ENCODE measurements around the gene OGDH.
A peak's percentile ranks its signal among the peaks of the same experiment; 100 is the strongest.

DNA sequence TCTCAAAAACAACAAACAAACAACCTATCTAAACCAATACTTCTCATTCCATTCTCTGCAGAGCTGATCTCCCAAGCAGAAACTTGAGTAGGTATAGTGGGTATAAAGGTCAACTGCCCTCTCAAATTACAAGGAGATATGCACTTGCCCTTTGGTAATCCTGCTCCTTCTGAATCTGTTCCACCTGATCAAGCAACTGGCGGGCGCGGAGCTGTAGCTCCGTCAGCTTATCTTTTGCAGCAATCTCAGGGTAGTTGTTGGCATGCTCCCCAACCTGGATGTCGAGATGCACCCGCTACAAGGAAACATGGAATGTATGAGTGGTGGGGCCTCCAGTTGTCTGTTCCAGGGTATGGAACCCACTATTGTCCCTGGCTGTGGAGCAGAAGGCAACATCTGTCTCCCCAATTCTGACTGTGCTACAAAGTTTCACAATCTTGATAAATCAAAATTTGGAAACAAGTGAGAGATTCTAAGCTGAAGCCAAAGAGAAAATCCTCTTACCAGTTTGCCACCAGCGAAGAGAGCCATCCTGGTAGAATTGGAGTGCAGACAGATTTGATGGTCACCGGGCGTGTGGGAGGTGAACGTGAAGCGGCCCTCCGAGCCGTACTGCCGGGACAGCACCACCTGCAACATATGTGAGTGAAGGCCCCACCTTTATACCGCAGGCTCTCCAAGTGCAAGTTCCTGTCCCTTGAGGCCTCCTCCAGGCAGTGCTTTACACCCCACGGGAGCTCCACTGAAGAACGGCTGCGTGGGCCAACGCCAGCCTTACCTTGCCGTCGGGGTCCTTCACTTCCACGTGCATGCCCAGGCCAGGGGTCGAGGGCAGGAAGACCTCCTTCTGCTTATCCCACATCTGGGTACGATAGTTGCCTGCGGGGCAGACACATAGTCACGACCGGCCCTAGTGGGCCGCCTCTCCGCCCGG is 25.2 kb upstream of the OGDH start:
- TF ChIP-seq POLR2A (IDR thresholded peaks at IDR 0.05), result peak in 1 of 3 donors; percentile 30
- TF ChIP-seq, protein P1, sequence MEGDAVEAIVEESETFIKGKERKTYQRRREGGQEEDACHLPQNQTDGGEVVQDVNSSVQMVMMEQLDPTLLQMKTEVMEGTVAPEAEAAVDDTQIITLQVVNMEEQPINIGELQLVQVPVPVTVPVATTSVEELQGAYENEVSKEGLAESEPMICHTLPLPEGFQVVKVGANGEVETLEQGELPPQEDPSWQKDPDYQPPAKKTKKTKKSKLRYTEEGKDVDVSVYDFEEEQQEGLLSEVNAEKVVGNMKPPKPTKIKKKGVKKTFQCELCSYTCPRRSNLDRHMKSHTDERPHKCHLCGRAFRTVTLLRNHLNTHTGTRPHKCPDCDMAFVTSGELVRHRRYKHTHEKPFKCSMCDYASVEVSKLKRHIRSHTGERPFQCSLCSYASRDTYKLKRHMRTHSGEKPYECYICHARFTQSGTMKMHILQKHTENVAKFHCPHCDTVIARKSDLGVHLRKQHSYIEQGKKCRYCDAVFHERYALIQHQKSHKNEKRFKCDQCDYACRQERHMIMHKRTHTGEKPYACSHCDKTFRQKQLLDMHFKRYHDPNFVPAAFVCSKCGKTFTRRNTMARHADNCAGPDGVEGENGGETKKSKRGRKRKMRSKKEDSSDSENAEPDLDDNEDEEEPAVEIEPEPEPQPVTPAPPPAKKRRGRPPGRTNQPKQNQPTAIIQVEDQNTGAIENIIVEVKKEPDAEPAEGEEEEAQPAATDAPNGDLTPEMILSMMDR (IDR thresholded peaks at IDR 0.05), result no peak
